Measurements from ENCODE around the gene APOL2.
"Not testable (repeated sequence)": the region's sequence is repeated elsewhere in the genome, so short reads cannot be mapped to it uniquely, and the experiment has no call there.

Gene APOL2

GRCh38 chr22:36218648-36219193 is 20.6 kb downstream of the APOL2 start:
- Mint-ChIP-seq H3K27me3 (ENCODE audit: low read depth) (peaks cover 5% of the 10 kb centered on the region), H3K27ac (no peak overlapping the region), H3K4me1 (peaks cover 41% of the 10 kb centered on the region), H3K4me3 (no peak overlapping the region), H3K9me3 (no peaks in the 10 kb centered on the region), H3K36me3 (ENCODE audit: low read depth) (no peaks in the 10 kb centered on the region)
- TF ChIP-seq, protein P1, sequence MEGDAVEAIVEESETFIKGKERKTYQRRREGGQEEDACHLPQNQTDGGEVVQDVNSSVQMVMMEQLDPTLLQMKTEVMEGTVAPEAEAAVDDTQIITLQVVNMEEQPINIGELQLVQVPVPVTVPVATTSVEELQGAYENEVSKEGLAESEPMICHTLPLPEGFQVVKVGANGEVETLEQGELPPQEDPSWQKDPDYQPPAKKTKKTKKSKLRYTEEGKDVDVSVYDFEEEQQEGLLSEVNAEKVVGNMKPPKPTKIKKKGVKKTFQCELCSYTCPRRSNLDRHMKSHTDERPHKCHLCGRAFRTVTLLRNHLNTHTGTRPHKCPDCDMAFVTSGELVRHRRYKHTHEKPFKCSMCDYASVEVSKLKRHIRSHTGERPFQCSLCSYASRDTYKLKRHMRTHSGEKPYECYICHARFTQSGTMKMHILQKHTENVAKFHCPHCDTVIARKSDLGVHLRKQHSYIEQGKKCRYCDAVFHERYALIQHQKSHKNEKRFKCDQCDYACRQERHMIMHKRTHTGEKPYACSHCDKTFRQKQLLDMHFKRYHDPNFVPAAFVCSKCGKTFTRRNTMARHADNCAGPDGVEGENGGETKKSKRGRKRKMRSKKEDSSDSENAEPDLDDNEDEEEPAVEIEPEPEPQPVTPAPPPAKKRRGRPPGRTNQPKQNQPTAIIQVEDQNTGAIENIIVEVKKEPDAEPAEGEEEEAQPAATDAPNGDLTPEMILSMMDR (IDR thresholded peaks at IDR 0.05; ENCODE audit: unreplicated experiment in 3 of 3), result no peak

DNA sequence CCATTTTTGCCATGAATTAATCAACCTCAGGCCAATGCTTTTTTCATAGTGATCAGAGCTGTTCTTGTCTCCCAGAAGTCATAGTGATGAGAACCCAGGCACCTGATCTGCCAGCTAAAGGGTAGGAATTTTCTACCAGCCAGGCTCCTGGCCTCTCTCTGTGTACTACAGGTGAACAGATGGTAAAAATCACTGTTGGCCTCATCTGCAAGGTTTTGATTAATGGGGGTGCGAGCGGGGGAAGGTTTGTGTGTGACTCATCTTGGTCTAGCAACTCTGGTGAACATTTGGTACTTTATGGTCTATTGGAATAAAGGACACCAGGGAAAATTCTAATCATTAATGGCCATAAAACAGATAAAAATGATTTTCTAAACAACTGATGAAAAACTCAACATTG is 23.3 kb downstream of the APOL2 start:
- peak overlapping the region in 1 of 3 experiments; percentile 50 for H3K27ac Mint-ChIP-seq
- H3K4me3 Mint-ChIP-seq, result no peak overlapping the region
- H3K36me3 Mint-ChIP-seq (ENCODE audit: low read depth), result no peaks in the 10 kb centered on the region
- TF ChIP-seq, protein P1 (IDR thresholded peaks at IDR 0.05; ENCODE audit: unreplicated experiment in 3 of 3), result no peak
- peaks cover 25% of the 10 kb centered on the region for H3K4me1 Mint-ChIP-seq
- H3K27me3 Mint-ChIP-seq (ENCODE audit: low read depth), result peaks cover 5% of the 10 kb centered on the region
- peaks cover 2% of the 10 kb centered on the region for H3K9me3 Mint-ChIP-seq

- H3K9me3 Mint-ChIP-seq, result peaks cover 13% of the 10 kb centered on the region
- TF ChIP-seq, protein P1 (IDR thresholded peaks at IDR 0.05; ENCODE audit: unreplicated experiment in 3 of 3), result no peak
- no peaks in the 10 kb centered on the region for H3K36me3 Mint-ChIP-seq (ENCODE audit: low read depth)
- no peak overlapping the region for H3K4me3 Mint-ChIP-seq
- H3K27ac Mint-ChIP-seq, result peak overlapping the region; percentile 10 to 88 (median 14)
- H3K27me3 Mint-ChIP-seq (ENCODE audit: low read depth), result peaks cover 9% of the 10 kb centered on the region
- peaks cover 23% of the 10 kb centered on the region for H3K4me1 Mint-ChIP-seq
Measured at GRCh38 chr22:36213586-36213985, 25.7 kb downstream of the APOL2 start.

DNA sequence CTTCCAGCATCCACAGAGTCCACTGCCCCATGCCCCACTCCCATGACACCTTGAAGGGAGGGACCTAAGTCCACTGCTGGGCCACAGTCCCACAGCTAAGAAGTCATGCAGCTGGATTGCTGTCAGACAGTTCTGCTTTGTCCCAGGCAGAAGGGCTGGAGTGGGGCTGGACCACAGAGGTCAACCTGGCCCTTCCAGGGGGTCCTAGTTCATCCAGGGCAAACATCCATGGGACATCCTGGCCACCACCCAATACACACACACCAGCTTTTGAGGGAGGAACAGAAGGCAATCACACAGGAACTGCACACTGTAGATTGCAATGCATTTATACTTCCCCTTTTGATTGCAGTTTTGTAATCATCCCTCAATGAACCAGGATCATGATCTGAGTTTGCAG is 26.4 kb downstream of the APOL2 start:
- H3K9me3 Mint-ChIP-seq, result peaks cover 13% of the 10 kb centered on the region
- peak overlapping the region in 2 of 3 experiments; percentile 10 to 88 for H3K27ac Mint-ChIP-seq
- H3K27me3 Mint-ChIP-seq (ENCODE audit: low read depth), result peaks cover 9% of the 10 kb centered on the region
- TF ChIP-seq, protein P1 (IDR thresholded peaks at IDR 0.05; ENCODE audit: unreplicated experiment in 3 of 3), result no peak
- H3K36me3 Mint-ChIP-seq (ENCODE audit: low read depth), result no peaks in the 10 kb centered on the region
- peaks cover 23% of the 10 kb centered on the region for H3K4me1 Mint-ChIP-seq
- no peak overlapping the region for H3K4me3 Mint-ChIP-seq

DNA sequence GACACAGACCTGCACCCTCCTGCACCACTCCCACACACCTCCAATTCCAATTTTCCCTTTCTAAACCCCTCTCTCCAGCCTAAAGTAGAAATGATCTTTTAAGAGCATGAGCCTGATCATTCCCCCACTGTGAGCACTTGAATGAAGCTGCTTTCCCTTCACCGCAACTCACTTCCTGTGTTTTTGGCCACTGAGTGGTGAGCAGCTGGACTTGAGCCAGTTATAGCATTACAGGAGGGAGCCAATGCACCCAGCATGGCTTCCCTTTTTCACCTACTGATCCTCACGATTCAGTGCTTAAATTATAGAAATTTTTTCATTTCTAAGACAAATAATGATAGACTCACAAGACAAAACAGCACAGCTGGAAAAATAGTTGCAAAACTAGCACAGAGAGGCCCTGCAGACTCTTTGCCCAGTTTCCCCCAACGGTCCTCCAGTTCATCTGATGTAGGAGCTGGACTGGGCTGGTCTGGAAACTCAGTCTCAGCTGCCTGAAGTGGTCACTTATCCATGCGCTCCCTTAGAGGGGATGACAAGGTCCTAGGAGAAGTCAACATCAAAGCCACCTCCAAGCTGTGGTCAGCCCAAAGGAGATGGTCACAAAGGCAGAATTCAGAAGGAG is 28.0 kb downstream of the APOL2 start:
- Mint-ChIP-seq H3K4me3 (no peak overlapping the region), H3K27me3 (ENCODE audit: low read depth) (peaks cover 9% of the 10 kb centered on the region), H3K36me3 (ENCODE audit: low read depth) (no peaks in the 10 kb centered on the region), H3K4me1 (peaks cover 23% of the 10 kb centered on the region), H3K9me3 (peaks cover 13% of the 10 kb centered on the region), H3K27ac (peak overlapping the region in 1 of 3 experiments; percentile 21)
- TF ChIP-seq, protein P1 (IDR thresholded peaks at IDR 0.05; ENCODE audit: unreplicated experiment in 3 of 3), result no peak

- TF ChIP-seq, protein P1 (IDR thresholded peaks at IDR 0.05; ENCODE audit: unreplicated experiment in 3 of 3), result no peak
- peaks cover 13% of the 10 kb centered on the region for H3K9me3 Mint-ChIP-seq
- no peaks in the 10 kb centered on the region for H3K36me3 Mint-ChIP-seq (ENCODE audit: low read depth)
- H3K4me3 Mint-ChIP-seq, result no peak overlapping the region
- peak overlapping the region in 1 of 3 experiments; percentile 26 for H3K27ac Mint-ChIP-seq
- H3K27me3 Mint-ChIP-seq (ENCODE audit: low read depth), result peaks cover 4% of the 10 kb centered on the region
- H3K4me1 Mint-ChIP-seq, result peaks cover 23% of the 10 kb centered on the region
Measured at GRCh38 chr22:36210224-36210623, 29.1 kb downstream of the APOL2 start.

GRCh38 chr22:36209488-36209908 is 29.8 kb downstream of the APOL2 start:
- H3K9me3 Mint-ChIP-seq, result peaks cover 13% of the 10 kb centered on the region
- not testable (repeated sequence) for H3K27me3 Mint-ChIP-seq (ENCODE audit: low read depth); H3K4me3 Mint-ChIP-seq; H3K27ac Mint-ChIP-seq; H3K36me3 Mint-ChIP-seq (ENCODE audit: low read depth)
- peaks cover 18% of the 10 kb centered on the region for H3K4me1 Mint-ChIP-seq

All from nephron (organoid).